K562 (cell line): ENCODE measurements around the gene TTC13. TPM values are rescaled to one million over a fixed set of nuclear protein-coding genes. Genes with fewer than 3 reads are reported as not detected.

Experiments
- ATAC-seq: fragments of 200-7000 bp; cut with Tn5 transposase; 3 replicates; pipeline ENCODE4 v1.9.1; 2020; ENCODE audit warnings: moderate library complexity
- BruUV-seq: library from RNA; stranded (reverse); fragments of 400-500 nt; replicated peaks from 2 replicates; lab custom pipeline; 2021; lab: Mats Ljungman, UMichigan
- CTCF ChIA-PET: fragments of 300-600 bp; formaldehyde crosslinking; extraction: SDS; loops from one replicate; lab custom pipeline; 2021; ENCODE audit warnings: low intra/inter-chr PET ratio; lab: Yijun Ruan, JAX
- POLR2A ChIA-PET: fragments of 300-600, 350-650 bp; sonication (Branson Sonifier 250); formaldehyde crosslinking; extraction: SDS; loops from one replicate; lab custom pipeline; 2021; ENCODE audit warnings: antibody characterized with exemption, inconsistent platforms; lab: Yijun Ruan, JAX
- DNase-seq, 4 experiments: peaks; one replicate each; pipeline versions ENCODE4 v3.0.0 to v3.0.0-alpha.2; 2011 to 2018; ENCODE audit warnings: low spot score in 3 of 4, mixed read lengths in 3 of 4; ENCODE audit errors: extremely low read depth in 1 of 4
- FAIRE-seq: peaks from 2 replicates; lab custom pipeline; 2011; peaks lifted over from hg19 to GRCh38; lab: Jason Lieb, UNC
- H2AFZ ChIP-seq: 2 replicates; pipeline ENCODE4 v1.6.0; 2011; ENCODE audit warnings: low read depth, low read length, control low read depth, inconsistent platforms
- H3K27ac ChIP-seq: fragments of 200-600 bp; 3 replicates; pipeline ENCODE4 v1.8.0; 2011; ENCODE audit warnings: low read depth, mild to moderate bottlenecking, control low read depth, inconsistent platforms, low read length, moderate library complexity, mixed read lengths; ENCODE audit errors: extremely low read depth
- H3K27me3 ChIP-seq, 2 experiments: fragments of 300-600 bp in 1 of 2; 2 replicates in 1 of 2; 3 replicates in 1 of 2; pipeline versions ENCODE4 v1.6.0 to v1.8.0; 2011; ENCODE audit warnings: inconsistent platforms in 2 of 2, low read length in 2 of 2, mild to moderate bottlenecking in 1 of 2, mixed read lengths in 1 of 2, moderate library complexity in 1 of 2; ENCODE audit not compliant: control insufficient read depth in 2 of 2, insufficient read depth in 2 of 2
- H3K36me3 ChIP-seq: fragments of 300-600 bp; 3 replicates; pipeline ENCODE4 v1.8.0; 2011; ENCODE audit warnings: mild to moderate bottlenecking, low read length, inconsistent platforms; ENCODE audit not compliant: control insufficient read depth, insufficient read depth
- H3K4me1 ChIP-seq, 2 experiments: fragments of 200-600 bp in 1 of 2; replicated peaks in 1 of 2; 2 replicates in 1 of 2; 3 replicates in 1 of 2; pipeline versions ENCODE4 v1.5.1 to v1.8.0; 2011; ENCODE audit warnings: inconsistent platforms in 2 of 2, low read length in 2 of 2, mild to moderate bottlenecking in 1 of 2, mixed read lengths in 1 of 2, moderate library complexity in 1 of 2; ENCODE audit not compliant: control insufficient read depth in 2 of 2, insufficient read depth in 2 of 2
- H3K4me2 ChIP-seq: 2 replicates; pipeline ENCODE4 v1.6.1; 2011; ENCODE audit warnings: low read length, control low read depth, inconsistent platforms, mixed read lengths; ENCODE audit not compliant: insufficient read depth
- H3K4me3 ChIP-seq: fragments of 200-600 bp; sonication (generic), shearing (Covaris generic); 2 replicates; pipeline ENCODE4 v1.5.1; 2016; ENCODE audit warnings: control low read depth, inconsistent platforms
- H3K79me2 ChIP-seq: fragments of 200-600 bp; 3 replicates; pipeline ENCODE4 v1.8.0; 2011; ENCODE audit warnings: low read length, inconsistent platforms; ENCODE audit not compliant: control insufficient read depth, insufficient read depth
- H3K9ac ChIP-seq, 2 experiments: 2 replicates each; pipeline versions ENCODE4 v1.6.0 to v1.6.1; 2011; ENCODE audit warnings: low read depth in 2 of 2, low read length in 2 of 2, control low read depth in 1 of 2, inconsistent platforms in 1 of 2, mild to moderate bottlenecking in 1 of 2, mixed read lengths in 1 of 2; ENCODE audit not compliant: insufficient read depth in 1 of 2
- H3K9me1 ChIP-seq: one replicate; pipeline ENCODE4 v1.6.0; 2011; ENCODE audit warnings: inconsistent platforms, mild to moderate bottlenecking, low read length, moderate library complexity; ENCODE audit not compliant: control insufficient read depth, insufficient read depth
- H3K9me3 ChIP-seq: replicated peaks from 2 replicates; pipeline ENCODE4 v1.5.1; 2011; ENCODE audit warnings: low read depth, low read length, inconsistent platforms; ENCODE audit not compliant: control insufficient read depth, insufficient read depth
- H4K20me1 ChIP-seq: replicated peaks from 2 replicates; pipeline ENCODE4 v1.6.1; 2011; ENCODE audit warnings: low read length, inconsistent platforms, mixed read lengths; ENCODE audit not compliant: control insufficient read depth, insufficient read depth
- ETV1 ChIP-seq: fragments of 450-650 bp; conservative IDR thresholded peaks from 2 replicates; pipeline ENCODE4 v1.6.1; 2016; ENCODE audit warnings: missing genetic modification characterization, control low read depth, low read depth, missing compliant biosample characterization
- FOXJ3 ChIP-seq: sonication (generic); formaldehyde crosslinking; IDR thresholded peaks from 2 replicates; pipeline ENCODE4 v1.4.0; 2020; ENCODE audit warnings: mild to moderate bottlenecking, missing genetic modification reagents
- MBD2 ChIP-seq: sonication (generic); IDR thresholded peaks from 2 replicates; pipeline ENCODE4 v1.6.1; 2016; ENCODE audit warnings: low read depth, borderline replicate concordance
- NCOA4 ChIP-seq: fragments of 450-650 bp; IDR thresholded peaks from 2 replicates; pipeline ENCODE4 v1.6.1; 2018; ENCODE audit warnings: mild to moderate bottlenecking; ENCODE audit not compliant: partially characterized antibody
- PHB ChIP-seq: fragments of 250-450 bp; sonication (Bioruptor Pico); IDR thresholded peaks from 2 replicates; pipeline ENCODE4 v1.5.0; 2021
- ZNF184 ChIP-seq: sonication (generic); formaldehyde crosslinking; IDR thresholded peaks from 2 replicates; pipeline ENCODE4 v1.5.0; 2020; ENCODE audit warnings: missing genetic modification reagents
- ZSCAN29 ChIP-seq: fragments of 450-650 bp; IDR thresholded peaks from 2 replicates; pipeline ENCODE4 v1.6.1; 2017
- WGBS: fragments of 100-300 bp; shearing (Covaris generic); methylation state at CpG from one replicate; pipeline ENCODE4 v1.1.6; 2016; ENCODE audit warnings: low coverage, mixed read lengths; ENCODE audit not compliant: insufficient coverage; ENCODE audit errors: missing lambda C conversion rate; 5-methylcytosine and 5-hydroxymethylcytosine counted together
- in situ Hi-C: fragments of 300-500 bp; cut with MboI; formaldehyde crosslinking; loops from 4 replicates; pipeline ENCODE4 v1.15.0; 2018; ENCODE audit warnings: inconsistent platforms, mixed read lengths
- intact Hi-C: fragments of 100-400 bp; cut with micrococcal nuclease; formaldehyde crosslinking; loops from 2 replicates; pipeline ENCODE4 v1.14.2; 2022
- polyA plus RNA-seq, 8 experiments: library from polyadenylated mRNA; depleted of rRNA in 4 of 8; stranded (reverse) in 5 of 8; unstranded in 3 of 8; fragments of >200 nt; fragmentation: Nextera tagmentation in 2 of 8; fragmentation: Illumina TruSeq in 1 of 8; extraction: Ambion mirVana in 2 of 8; extraction: Trizol in 1 of 8; gene quantifications; 2 replicates each; pipeline versions ENCODE4 v1.2.1 to v1.2.3, GENCODE V29; 2011 to 2014; ENCODE audit warnings: inconsistent platforms in 1 of 8, missing spikeins in 1 of 8
- total RNA-seq, 7 experiments: library from RNA; depleted of rRNA in 6 of 7; stranded (reverse); fragments of >200 nt in 6 of 7; fragmentation: Illumina TruSeq in 2 of 7; extraction: Trizol in 2 of 7; gene quantifications; 2 replicates each; pipeline versions ENCODE4 v1.2.1 to v1.2.3, GENCODE V29; 2011 to 2021; ENCODE audit warnings: low replicate concordance in 1 of 7
- TF ChIP-seq, protein P1 (sequence below): fragments of 250-450 bp; sonication (Bioruptor Pico); IDR thresholded peaks from 2 replicates; pipeline ENCODE4 v1.8.0; 2022; ENCODE audit warnings: moderate library complexity, mild to moderate bottlenecking, inconsistent platforms
- TF ChIP-seq, protein P2 (sequence below): sonication (generic); formaldehyde crosslinking; IDR thresholded peaks from 2 replicates; pipeline ENCODE4 v1.9.0; 2022; ENCODE audit warnings: mild to moderate bottlenecking, missing genetic modification reagents

The TTC13 gene
- total and polyA plus RNA-seq, 9 of the 15 experiments (the other 6 are each of a cell fraction or from before 2014, with no cell fraction given) = 1.7 to 13.8 (median 9.6) TPM

DNA sequence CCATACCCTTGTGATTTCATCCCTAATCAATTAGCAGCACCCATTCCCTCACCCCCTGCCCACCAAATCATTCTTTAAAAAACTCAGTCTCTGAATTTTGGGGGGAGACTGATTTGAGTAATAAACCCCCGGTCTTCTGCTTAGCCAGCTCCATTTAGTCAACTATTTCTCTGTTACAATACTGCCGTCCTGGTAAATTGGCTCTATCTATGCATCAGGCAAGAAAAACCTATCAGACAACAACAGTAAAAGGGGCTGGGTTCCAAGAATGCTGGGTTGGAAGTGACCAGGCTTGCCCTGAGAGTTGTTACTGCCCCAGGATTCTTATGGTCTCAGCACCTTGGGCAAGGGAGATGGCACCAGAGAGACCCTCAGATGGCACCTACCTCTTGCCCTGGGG lies 94.0 kb downstream of the TTC13 start:
- Histone ChIP-seq H3K36me3 (no peaks in the 10 kb centered on the region), H2AFZ (no peak overlapping the region), H3K9me3 (no peaks in the 10 kb centered on the region), H3K27me3 (peaks cover 75 to 90% of the 10 kb centered on the region in 2 experiments), H3K9me1 (no peaks in the 10 kb centered on the region), H3K4me3 (no peak overlapping the region), H3K27ac (no peak overlapping the region), H3K4me1 (no peaks in the 10 kb centered on the region), H3K9ac (no peak overlapping the region), H3K4me2 (no peak overlapping the region), H3K79me2 (no peaks in the 10 kb centered on the region), H4K20me1 (no peaks in the 10 kb centered on the region)
- WGBS = 0% methylated on average over 2 of the region's 2 CpGs
- FAIRE-seq (no peak), ATAC-seq (no peak), DNase-seq (no peak)
- ChIA-PET CTCF (no interaction called here), POLR2A (interaction anchor here (0.8 kb wide), 1 partner anchor 12 kb away, joined by 3 read pairs; no protein-coding TSS in a partner anchor)
- in situ Hi-C loops (no loop called here), intact Hi-C loops (loop anchor here (5.0 kb wide), 1 partner anchor 427 kb away; no protein-coding TSS in a partner anchor)
- TF ChIP-seq, protein P1, sequence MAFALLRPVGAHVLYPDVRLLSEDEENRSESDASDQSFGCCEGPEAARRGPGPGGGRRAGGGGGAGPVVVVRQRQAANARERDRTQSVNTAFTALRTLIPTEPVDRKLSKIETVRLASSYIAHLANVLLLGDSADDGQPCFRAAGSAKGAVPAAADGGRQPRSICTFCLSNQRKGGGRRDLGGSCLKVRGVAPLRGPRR (CRISPR knock-in tag) = no peak
- TF ChIP-seq ETV1 (tag) = no peak
- no peak for TF ChIP-seq PHB (CRISPR knock-in tag)
- no peak for TF ChIP-seq ZNF184 (CRISPR knock-in tag)
- no peak for TF ChIP-seq FOXJ3 (CRISPR knock-in tag)
- TF ChIP-seq, protein P2, sequence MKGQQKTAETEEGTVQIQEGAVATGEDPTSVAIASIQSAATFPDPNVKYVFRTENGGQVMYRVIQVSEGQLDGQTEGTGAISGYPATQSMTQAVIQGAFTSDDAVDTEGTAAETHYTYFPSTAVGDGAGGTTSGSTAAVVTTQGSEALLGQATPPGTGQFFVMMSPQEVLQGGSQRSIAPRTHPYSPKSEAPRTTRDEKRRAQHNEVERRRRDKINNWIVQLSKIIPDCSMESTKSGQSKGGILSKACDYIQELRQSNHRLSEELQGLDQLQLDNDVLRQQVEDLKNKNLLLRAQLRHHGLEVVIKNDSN (CRISPR knock-in tag) = no peak
- no peak for TF ChIP-seq MBD2
- no peak for TF ChIP-seq ZSCAN29
- no peak for TF ChIP-seq NCOA4
- BruUV-seq = no TSS peak
